SK-N-SH treated with all-trans-retinoic acid at 6 μM for 48 hours (cell line): Measurements from ENCODE around the gene AMFR.

ENCODE experiments used
- ARNTL ChIP-seq: fragments of 450-650 bp; formaldehyde crosslinking; IDR thresholded peaks from 2 replicates; pipeline ENCODE4 v1.5.0; 2020; ENCODE audit warnings: low read depth, mild to moderate bottlenecking, moderate library complexity, borderline replicate concordance
- CSDC2 ChIP-seq: fragments of 250-450 bp; sonication (Bioruptor Pico); IDR thresholded peaks from 2 replicates; pipeline ENCODE4 v1.5.0; 2020; ENCODE audit warnings: mild to moderate bottlenecking, moderate library complexity
- ESRRG ChIP-seq: fragments of 250-450 bp; sonication (Bioruptor Pico); IDR thresholded peaks from 2 replicates; pipeline ENCODE4 v1.6.1; 2021; ENCODE audit warnings: mild to moderate bottlenecking
- GLIS3 ChIP-seq: fragments of 250-450 bp; sonication (Bioruptor Pico); IDR thresholded peaks from 2 replicates; pipeline ENCODE4 v1.5.0; 2020; ENCODE audit warnings: mild to moderate bottlenecking, moderate library complexity
- OSR1 ChIP-seq: fragments of 250-450 bp; sonication (Bioruptor Pico); IDR thresholded peaks from 2 replicates; pipeline ENCODE4 v1.8.0; 2022; ENCODE audit warnings: moderate library complexity, mild to moderate bottlenecking, inconsistent platforms
- PATZ1 ChIP-seq: fragments of 250-450 bp; sonication (Bioruptor Pico); IDR thresholded peaks from 2 replicates; pipeline ENCODE4 v1.8.0; 2020; ENCODE audit warnings: mild to moderate bottlenecking, moderate library complexity, borderline replicate concordance
- PPARA ChIP-seq: fragments of 250-450 bp; sonication (Bioruptor Pico); IDR thresholded peaks from 2 replicates; pipeline ENCODE4 v1.5.0; 2020; ENCODE audit warnings: mild to moderate bottlenecking, borderline replicate concordance
- RARB ChIP-seq: fragments of 250-450 bp; sonication (Bioruptor Pico); IDR thresholded peaks from 2 replicates; pipeline ENCODE4 v1.8.0; 2021; ENCODE audit warnings: mild to moderate bottlenecking, moderate library complexity
- ZC3H10 ChIP-seq: fragments of 250-450 bp; sonication (Bioruptor Pico); IDR thresholded peaks from 2 replicates; pipeline ENCODE4 v1.5.1; 2021; ENCODE audit warnings: mild to moderate bottlenecking, moderate library complexity
- ZFP3 ChIP-seq: fragments of 250-450 bp; sonication (Bioruptor Pico); IDR thresholded peaks from 2 replicates; pipeline ENCODE4 v1.5.0; 2020; ENCODE audit warnings: mild to moderate bottlenecking, moderate library complexity
- ZFP30 ChIP-seq: fragments of 450-650 bp; formaldehyde crosslinking; IDR thresholded peaks from 2 replicates; pipeline ENCODE4 v1.5.0; 2022; ENCODE audit warnings: mild to moderate bottlenecking, moderate library complexity
- TF ChIP-seq, protein P1 (sequence below): fragments of 250-450 bp; sonication (Bioruptor Pico); IDR thresholded peaks from 2 replicates; pipeline ENCODE4 v1.5.1; 2021; ENCODE audit warnings: mild to moderate bottlenecking, moderate library complexity
- TF ChIP-seq, protein P2 (sequence below): fragments of 250-450 bp; sonication (Bioruptor Pico); IDR thresholded peaks from 2 replicates; pipeline ENCODE4 v1.5.0; 2020; ENCODE audit warnings: mild to moderate bottlenecking, moderate library complexity

DNA sequence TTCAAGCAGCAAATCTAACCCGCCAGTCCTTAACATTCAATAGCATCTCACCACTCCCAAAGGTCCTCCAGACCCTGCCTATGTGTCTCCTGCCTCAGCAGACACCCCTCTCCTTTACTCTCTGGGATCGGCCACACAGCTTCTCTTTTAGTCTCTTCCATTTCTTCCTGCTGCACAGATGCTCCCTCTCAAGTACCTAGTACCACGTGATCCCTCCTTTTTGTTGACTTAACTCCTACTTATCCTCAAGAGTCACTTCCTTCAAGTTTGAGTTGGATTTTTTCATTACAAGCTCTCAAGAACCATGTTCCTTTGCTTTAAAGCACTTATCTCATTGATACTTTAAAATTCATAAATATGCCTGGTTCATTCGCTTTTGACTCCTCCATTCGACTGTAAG lies 24.9 kb downstream of the AMFR start:
- TF ChIP-seq OSR1 (CRISPR knock-in tag) (no peak), ARNTL (CRISPR knock-in tag) (no peak), PPARA (CRISPR knock-in tag) (no peak), PATZ1 (CRISPR knock-in tag) (no peak), RARB (CRISPR knock-in tag) (no peak), ESRRG (CRISPR knock-in tag) (no peak), ZFP30 (no peak), CSDC2 (no peak), ZC3H10 (no peak), ZFP3 (no peak), GLIS3 (CRISPR knock-in tag) (no peak)
- TF ChIP-seq, protein P1, sequence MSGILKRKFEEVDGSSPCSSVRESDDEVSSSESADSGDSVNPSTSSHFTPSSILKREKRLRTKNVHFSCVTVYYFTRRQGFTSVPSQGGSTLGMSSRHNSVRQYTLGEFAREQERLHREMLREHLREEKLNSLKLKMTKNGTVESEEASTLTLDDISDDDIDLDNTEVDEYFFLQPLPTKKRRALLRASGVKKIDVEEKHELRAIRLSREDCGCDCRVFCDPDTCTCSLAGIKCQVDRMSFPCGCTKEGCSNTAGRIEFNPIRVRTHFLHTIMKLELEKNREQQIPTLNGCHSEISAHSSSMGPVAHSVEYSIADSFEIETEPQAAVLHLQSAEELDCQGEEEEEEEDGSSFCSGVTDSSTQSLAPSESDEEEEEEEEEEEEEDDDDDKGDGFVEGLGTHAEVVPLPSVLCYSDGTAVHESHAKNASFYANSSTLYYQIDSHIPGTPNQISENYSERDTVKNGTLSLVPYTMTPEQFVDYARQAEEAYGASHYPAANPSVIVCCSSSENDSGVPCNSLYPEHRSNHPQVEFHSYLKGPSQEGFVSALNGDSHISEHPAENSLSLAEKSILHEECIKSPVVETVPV (CRISPR knock-in tag), result no peak
- TF ChIP-seq, protein P2, sequence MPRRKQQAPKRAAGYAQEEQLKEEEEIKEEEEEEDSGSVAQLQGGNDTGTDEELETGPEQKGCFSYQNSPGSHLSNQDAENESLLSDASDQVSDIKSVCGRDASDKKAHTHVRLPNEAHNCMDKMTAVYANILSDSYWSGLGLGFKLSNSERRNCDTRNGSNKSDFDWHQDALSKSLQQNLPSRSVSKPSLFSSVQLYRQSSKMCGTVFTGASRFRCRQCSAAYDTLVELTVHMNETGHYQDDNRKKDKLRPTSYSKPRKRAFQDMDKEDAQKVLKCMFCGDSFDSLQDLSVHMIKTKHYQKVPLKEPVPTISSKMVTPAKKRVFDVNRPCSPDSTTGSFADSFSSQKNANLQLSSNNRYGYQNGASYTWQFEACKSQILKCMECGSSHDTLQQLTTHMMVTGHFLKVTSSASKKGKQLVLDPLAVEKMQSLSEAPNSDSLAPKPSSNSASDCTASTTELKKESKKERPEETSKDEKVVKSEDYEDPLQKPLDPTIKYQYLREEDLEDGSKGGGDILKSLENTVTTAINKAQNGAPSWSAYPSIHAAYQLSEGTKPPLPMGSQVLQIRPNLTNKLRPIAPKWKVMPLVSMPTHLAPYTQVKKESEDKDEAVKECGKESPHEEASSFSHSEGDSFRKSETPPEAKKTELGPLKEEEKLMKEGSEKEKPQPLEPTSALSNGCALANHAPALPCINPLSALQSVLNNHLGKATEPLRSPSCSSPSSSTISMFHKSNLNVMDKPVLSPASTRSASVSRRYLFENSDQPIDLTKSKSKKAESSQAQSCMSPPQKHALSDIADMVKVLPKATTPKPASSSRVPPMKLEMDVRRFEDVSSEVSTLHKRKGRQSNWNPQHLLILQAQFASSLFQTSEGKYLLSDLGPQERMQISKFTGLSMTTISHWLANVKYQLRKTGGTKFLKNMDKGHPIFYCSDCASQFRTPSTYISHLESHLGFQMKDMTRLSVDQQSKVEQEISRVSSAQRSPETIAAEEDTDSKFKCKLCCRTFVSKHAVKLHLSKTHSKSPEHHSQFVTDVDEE (CRISPR knock-in tag), result no peak
